Measurements from ENCODE around the gene HOXA11. TPM values are rescaled to one million over a fixed set of nuclear protein-coding genes. Genes with fewer than 3 reads are reported as not detected.

HOXA11 gene
- total RNA-seq, 2 experiments from 2014 or later, result not detected

GRCh38 chr7:27185854-27186667, 1.0 kb upstream of the HOXA11 start:
- no peak for DNase-seq (ENCODE audit: low spot score)
- Histone ChIP-seq H3K9me3 (ENCODE audit: low read length) (no peaks in the 10 kb centered on the region), H3K79me2 (ENCODE audit: insufficient read depth, low read depth, low read length) (no peaks in the 10 kb centered on the region), H3K4me1 (ENCODE audit: insufficient read depth, low read length, poor library complexity, severe bottlenecking) (no peaks in the 10 kb centered on the region), H3K36me3 (ENCODE audit: insufficient read depth, low read length) (no peaks in the 10 kb centered on the region), H3K9me2 (ENCODE audit: insufficient read depth, low read length) (no peaks in the 10 kb centered on the region), H3K4me2 (ENCODE audit: low read length) (no peak overlapping the region), H2AFZ (ENCODE audit: low read length) (no peak overlapping the region), H3K4me3 (ENCODE audit: low read depth, low read length, poor library complexity, severe bottlenecking) (no peak overlapping the region), H4K20me1 (ENCODE audit: insufficient read depth, low read length) (no peaks in the 10 kb centered on the region), H3K27ac (ENCODE audit: low read depth, low read length, poor library complexity, severe bottlenecking) (no peak overlapping the region)
- BruUV-seq (replicated peaks), result no TSS peak
- TF ChIP-seq EZH2phosphoT487 (IDR thresholded peaks at IDR 0.05; ENCODE audit: borderline replicate concordance, low read depth, low read length) (no peak), CTCF (conservative IDR thresholded peaks at IDR 0.05; ENCODE audit: low read length) (no peak)
- ChIA-PET CTCF (ENCODE audit: unreplicated experiment) (no interaction called here), POLR2A (interaction anchor here (0.6 to 0.8 kb wide), 3 partner anchors 92 to 506 kb away, joined by 3 read pairs; no protein-coding TSS in a partner anchor)
- intact Hi-C loops (cut with micrococcal nuclease; ENCODE audit: unreplicated experiment), result no loop called here

- peak overlapping the region; percentile 43; the same call in 1 of the 2 replicates for H3K4me2 ChIP-seq (ENCODE audit: low read length)
- intact Hi-C loops (cut with micrococcal nuclease; ENCODE audit: unreplicated experiment), result no loop called here
- DNase-seq (ENCODE audit: low spot score), result no peak
- no peaks in the 10 kb centered on the region for H3K9me3 ChIP-seq (ENCODE audit: low read length)
- ChIA-PET CTCF (ENCODE audit: unreplicated experiment) (no interaction called here), POLR2A (no interaction called here)
- TF ChIP-seq CTCF (conservative IDR thresholded peaks at IDR 0.05; ENCODE audit: low read length) (no peak), EZH2phosphoT487 (IDR thresholded peaks at IDR 0.05; ENCODE audit: borderline replicate concordance, low read depth, low read length) (no peak)
- no peak overlapping the region for H3K4me3 ChIP-seq (ENCODE audit: low read depth, low read length, poor library complexity, severe bottlenecking)
- H3K27ac ChIP-seq (ENCODE audit: low read depth, low read length, poor library complexity, severe bottlenecking), result no peak overlapping the region
- H3K9me2 ChIP-seq (ENCODE audit: insufficient read depth, low read length), result no peaks in the 10 kb centered on the region
- H3K79me2 ChIP-seq (ENCODE audit: insufficient read depth, low read depth, low read length), result no peaks in the 10 kb centered on the region
- H4K20me1 ChIP-seq (ENCODE audit: insufficient read depth, low read length), result no peaks in the 10 kb centered on the region
- H3K36me3 ChIP-seq (ENCODE audit: insufficient read depth, low read length), result no peaks in the 10 kb centered on the region
- no peaks in the 10 kb centered on the region for H3K4me1 ChIP-seq (ENCODE audit: insufficient read depth, low read length, poor library complexity, severe bottlenecking)
- H2AFZ ChIP-seq (ENCODE audit: low read length), result no peak overlapping the region
- BruUV-seq (replicated peaks), result no TSS peak
Measured at GRCh38 chr7:27184337-27185012, 557 bp downstream of the HOXA11 start.

Data from OCI-LY7 (cell line).